GM23248 (cell line): ENCODE results near the gene UBE3D.

ENCODE experiments used
- EZH2 ChIP-seq: fragments of 200-600 bp; sonication (generic); IDR thresholded peaks from 2 replicates; pipeline ENCODE4 v1.6.1; 2018; ENCODE audit warnings: antibody characterized with exemption, mild to moderate bottlenecking; ENCODE audit not compliant: insufficient read depth, poor library complexity, severe bottlenecking
- EZH2phosphoT487 ChIP-seq: fragments of 200-600 bp; sonication (generic); IDR thresholded peaks from 2 replicates; pipeline ENCODE4 v1.6.1; 2018; ENCODE audit warnings: antibody characterized with exemption, moderate library complexity, mild to moderate bottlenecking, low read depth; ENCODE audit not compliant: insufficient read depth

- no peak for TF ChIP-seq EZH2
- TF ChIP-seq EZH2phosphoT487, result no peak
Observed at GRCh38 chr6:82870582-82871172, 195.0 kb downstream of the UBE3D start.
